Measurements from ENCODE around the gene PRMT9. TPM values are rescaled to one million over a fixed set of nuclear protein-coding genes. Genes with fewer than 3 reads are reported as not detected.

PRMT9 gene
- polyA plus RNA-seq, 1 donor (not counting 4 experiments of a cell fraction or from before 2014, with no cell fraction given): 10.4 TPM

GRCh38 chr4:147607471-147607870, 76.5 kb downstream of the PRMT9 start:
- dilution Hi-C loops (cut with MboI; ENCODE audit: extremely low pct_ligation_motif_present, low sequenced_read_pairs): no loop called here
- no peaks in the 10 kb centered on the region for H4K20me1 ChIP-seq (ENCODE audit: control insufficient read depth, extremely low read depth, insufficient read depth, low read length)
- H2AFZ ChIP-seq (ENCODE audit: control insufficient read depth, low read length): no peak overlapping the region
- DNase-seq (ENCODE audit: low read depth, low spot score): no peak
- H3K9ac ChIP-seq (ENCODE audit: control insufficient read depth, extremely low read depth, insufficient read depth, low read length): no peak overlapping the region
- H3K27ac ChIP-seq (ENCODE audit: control insufficient read depth, insufficient read depth, low read length): no peak overlapping the region
- H3K9me3 ChIP-seq (ENCODE audit: control insufficient read depth, low read depth, low read length): no peaks in the 10 kb centered on the region
- no peak for FAIRE-seq
- H3K4me2 ChIP-seq (ENCODE audit: control insufficient read depth, extremely low read depth, insufficient read depth, low read depth, low read length): no peak overlapping the region
- H3K79me2 ChIP-seq (ENCODE audit: control insufficient read depth, insufficient read depth, low read length): no peaks in the 10 kb centered on the region
- no peaks in the 10 kb centered on the region for H3K9me1 ChIP-seq (ENCODE audit: control insufficient read depth, extremely low read depth, insufficient read depth, low read length)
- H3K4me3 ChIP-seq (ENCODE audit: control insufficient read depth in 2 of 3, extremely low read depth in 1 of 3, insufficient read depth in 2 of 3, low read depth in 1 of 3, low read length in 3 of 3): no peak overlapping the region
- TF ChIP-seq EZH2 (IDR thresholded peaks at IDR 0.05; ENCODE audit: low read length) (no peak), CTCF (optimal IDR thresholded peaks at IDR 0.05 in 1 of 3, IDR thresholded peaks at IDR 0.05 in 1 of 3, conservative IDR thresholded peaks at IDR 0.05 in 1 of 3; ENCODE audit: extremely low read depth in 1 of 3, insufficient read depth in 2 of 3, low read length in 3 of 3) (no peak)
- H3K27me3 ChIP-seq (ENCODE audit: control insufficient read depth, extremely low read depth, insufficient read depth, low read length): no peaks in the 10 kb centered on the region
- H3K36me3 ChIP-seq (ENCODE audit: control insufficient read depth in 2 of 2, extremely low read depth in 1 of 2, insufficient read depth in 2 of 2, low read length in 2 of 2): no peaks in the 10 kb centered on the region
- no peaks in the 10 kb centered on the region for H3K4me1 ChIP-seq (ENCODE audit: control insufficient read depth, extremely low read depth, insufficient read depth, low read length)

GRCh38 chr4:147605499-147605898, 78.5 kb downstream of the PRMT9 start:
- no peak overlapping the region for H2AFZ ChIP-seq (ENCODE audit: control insufficient read depth, low read length)
- no peaks in the 10 kb centered on the region for H3K36me3 ChIP-seq (ENCODE audit: control insufficient read depth in 2 of 2, extremely low read depth in 1 of 2, insufficient read depth in 2 of 2, low read length in 2 of 2)
- no peak overlapping the region for H3K27ac ChIP-seq (ENCODE audit: control insufficient read depth, insufficient read depth, low read length)
- no peaks in the 10 kb centered on the region for H4K20me1 ChIP-seq (ENCODE audit: control insufficient read depth, extremely low read depth, insufficient read depth, low read length)
- H3K79me2 ChIP-seq (ENCODE audit: control insufficient read depth, insufficient read depth, low read length): no peaks in the 10 kb centered on the region
- no peaks in the 10 kb centered on the region for H3K27me3 ChIP-seq (ENCODE audit: control insufficient read depth, extremely low read depth, insufficient read depth, low read length)
- no peak overlapping the region for H3K4me3 ChIP-seq (ENCODE audit: control insufficient read depth in 2 of 3, extremely low read depth in 1 of 3, insufficient read depth in 2 of 3, low read depth in 1 of 3, low read length in 3 of 3)
- no peak overlapping the region for H3K4me2 ChIP-seq (ENCODE audit: control insufficient read depth, extremely low read depth, insufficient read depth, low read depth, low read length)
- H3K9me1 ChIP-seq (ENCODE audit: control insufficient read depth, extremely low read depth, insufficient read depth, low read length): no peaks in the 10 kb centered on the region
- dilution Hi-C loops (cut with MboI; ENCODE audit: extremely low pct_ligation_motif_present, low sequenced_read_pairs): no loop called here
- TF ChIP-seq EZH2 (IDR thresholded peaks at IDR 0.05; ENCODE audit: low read length): no peak
- TF ChIP-seq CTCF (optimal IDR thresholded peaks at IDR 0.05 in 1 of 3, IDR thresholded peaks at IDR 0.05 in 1 of 3, conservative IDR thresholded peaks at IDR 0.05 in 1 of 3; ENCODE audit: extremely low read depth in 1 of 3, insufficient read depth in 2 of 3, low read length in 3 of 3): no peak
- H3K9me3 ChIP-seq (ENCODE audit: control insufficient read depth, low read depth, low read length): no peaks in the 10 kb centered on the region
- no peak overlapping the region for H3K9ac ChIP-seq (ENCODE audit: control insufficient read depth, extremely low read depth, insufficient read depth, low read length)
- no peak for DNase-seq (ENCODE audit: low read depth, low spot score)
- H3K4me1 ChIP-seq (ENCODE audit: control insufficient read depth, extremely low read depth, insufficient read depth, low read length): no peaks in the 10 kb centered on the region
- FAIRE-seq: no peak

Measured in keratinocyte (primary cell).